Head of caudate nucleus (tissue), 42 donors: ENCODE measurements around the gene PPP1CA.

ENCODE experiments used
- DNase-seq, 42 donors: peaks; one replicate each; pipeline versions ENCODE4 v3.0.0 to v3.0.0-alpha.2; 2020 to 2021; ENCODE audit warnings: mixed read lengths in 7 of 42
- intact Hi-C: fragments of 100-400 bp; cut with DNase I; formaldehyde crosslinking; loops from one replicate; pipeline ENCODE4 v1.15.0; 2022

Gene PPP1CA

GRCh38 chr11:67351275-67352005 lies 50.2 kb downstream of the PPP1CA start:
- DNase-seq = peak in 39 of 42 donors; percentile 35 to 84 (median 64)
- intact Hi-C loops = loop anchor here (5.0 kb wide), 1 partner anchor 41 kb away; the partner anchor contains the start of gene RAD9A

- DNase-seq = no peak
- intact Hi-C loops = loop anchor here (5.0 kb wide), 1 partner anchor 42 kb away; the partner anchor contains the start of gene RAD9A
These were observed 51.7 kb downstream of the PPP1CA start for GRCh38 chr11:67349928-67350465.

- intact Hi-C loops = no loop called here
- no peak for DNase-seq
These were observed 52.2 kb downstream of the PPP1CA start for GRCh38 chr11:67349457-67349856.

GRCh38 chr11:67349036-67349435 lies 52.6 kb downstream of the PPP1CA start:
- DNase-seq = no peak
- intact Hi-C loops = no loop called here
